SH-SY5Y (cell line): ENCODE measurements around the gene TEAD3.

Experiments used
- GATA2 ChIP-seq: IDR thresholded peaks from 2 replicates; pipeline ENCODE4 v1.6.1; 2011; ENCODE audit warnings: mild to moderate bottlenecking, low read depth, low read length
- GATA3 ChIP-seq: IDR thresholded peaks from 2 replicates; pipeline ENCODE4 v1.6.1; 2011; ENCODE audit warnings: low read depth, mild to moderate bottlenecking, low read length, moderate library complexity

DNA sequence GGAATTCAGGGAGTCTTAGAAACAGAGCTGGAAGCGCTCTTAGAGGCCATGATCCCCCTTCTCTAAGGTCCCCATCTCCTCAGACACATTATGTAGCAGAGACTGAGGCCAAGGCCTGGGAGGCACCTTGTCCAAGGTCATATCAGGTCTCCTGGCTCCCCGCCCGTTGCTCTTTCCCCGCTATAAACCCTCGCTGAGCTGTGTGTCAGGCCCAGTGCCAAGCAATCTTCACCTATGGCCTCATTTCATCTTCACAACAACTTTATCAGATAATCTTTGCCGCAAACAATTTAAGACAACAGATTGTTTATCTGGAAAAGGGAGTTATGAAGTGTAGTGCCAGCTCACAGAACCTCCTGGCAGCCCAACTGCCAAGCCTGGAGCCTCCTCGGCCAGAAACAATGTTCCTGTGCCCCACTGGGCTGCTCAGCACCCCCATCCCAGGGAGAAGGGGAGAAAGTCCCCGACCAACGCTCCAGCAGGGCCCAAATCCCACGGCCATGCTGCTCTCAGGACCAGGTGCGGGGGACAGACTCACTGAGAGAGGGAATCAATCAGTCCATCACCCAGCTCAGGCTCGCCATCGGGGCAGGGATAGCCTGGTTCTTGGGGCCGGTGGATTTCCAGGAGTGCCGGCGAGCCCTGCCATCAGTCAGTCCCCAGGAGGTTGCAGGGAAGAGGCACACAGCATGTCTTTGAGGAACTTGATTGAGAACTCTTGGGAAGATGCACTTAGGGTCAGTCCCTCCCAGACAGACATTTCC, 61.6 kb downstream of the TEAD3 start:
- TF ChIP-seq GATA2 (no peak), GATA3 (no peak)
